K562 (cell line): ENCODE results near the gene PAPOLB.

Experiments
- BHLHE40 ChIP-seq: IDR thresholded peaks from 2 replicates; pipeline ENCODE4 v1.6.1; 2011; ENCODE audit warnings: low read length, improper control_type of control experiment
- MYBL2 ChIP-seq, 2 experiments: fragments of 450-650 bp in 1 of 2; sonication (generic) in 1 of 2; formaldehyde crosslinking in 1 of 2; IDR thresholded peaks; 2 replicates each; pipeline versions ENCODE4 v1.6.1 to v1.8.1; 2017 to 2022; ENCODE audit warnings: borderline replicate concordance in 1 of 2, inconsistent platforms in 1 of 2, low read depth in 1 of 2, mild to moderate bottlenecking in 1 of 2, missing genetic modification reagents in 1 of 2, moderate library complexity in 1 of 2

GRCh38 chr7:4904346-4904745, 42.5 kb upstream of the PAPOLB start:
- TF ChIP-seq BHLHE40 (no peak), MYBL2 (IDR thresholded peaks at IDR 0.05; ENCODE audit: low read depth) (no peak), MYBL2 (CRISPR knock-in tag; IDR thresholded peaks at IDR 0.05; ENCODE audit: borderline replicate concordance) (no peak)
